ENCODE data around the gene DNAJB13.

DNA sequence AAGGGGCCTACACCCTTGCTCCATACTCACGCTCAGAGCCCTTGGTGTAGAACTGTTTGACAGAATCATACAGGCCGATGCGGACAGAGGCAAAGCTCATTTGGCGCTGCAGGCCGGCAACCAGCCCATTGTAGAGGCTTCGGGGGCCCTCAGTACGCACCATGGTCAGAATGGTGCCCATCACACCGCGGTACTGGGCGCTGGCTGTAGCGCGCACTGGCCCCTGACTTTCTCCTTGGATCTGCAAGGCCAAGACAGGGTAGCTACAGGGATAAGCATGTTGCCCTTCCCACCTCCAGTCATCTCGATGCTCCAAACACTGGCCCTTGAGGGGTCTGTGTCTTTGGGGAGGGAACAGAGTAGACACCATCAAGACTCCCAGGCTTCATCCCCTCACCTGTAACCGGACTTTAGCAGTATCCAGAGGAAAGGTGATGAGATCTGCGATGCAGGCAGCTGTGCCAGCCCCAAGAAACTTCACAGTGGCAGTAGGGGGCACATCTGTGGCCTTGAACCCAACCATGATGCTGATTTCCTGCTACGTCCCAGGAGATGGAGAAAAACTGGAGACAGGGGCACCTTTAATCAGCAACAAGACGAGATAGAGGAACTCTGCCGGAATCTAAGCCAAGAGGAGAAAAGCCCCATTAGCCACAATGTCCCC lies 27.2 kb downstream of the DNAJB13 start:
- TF ChIP-seq, protein P1, sequence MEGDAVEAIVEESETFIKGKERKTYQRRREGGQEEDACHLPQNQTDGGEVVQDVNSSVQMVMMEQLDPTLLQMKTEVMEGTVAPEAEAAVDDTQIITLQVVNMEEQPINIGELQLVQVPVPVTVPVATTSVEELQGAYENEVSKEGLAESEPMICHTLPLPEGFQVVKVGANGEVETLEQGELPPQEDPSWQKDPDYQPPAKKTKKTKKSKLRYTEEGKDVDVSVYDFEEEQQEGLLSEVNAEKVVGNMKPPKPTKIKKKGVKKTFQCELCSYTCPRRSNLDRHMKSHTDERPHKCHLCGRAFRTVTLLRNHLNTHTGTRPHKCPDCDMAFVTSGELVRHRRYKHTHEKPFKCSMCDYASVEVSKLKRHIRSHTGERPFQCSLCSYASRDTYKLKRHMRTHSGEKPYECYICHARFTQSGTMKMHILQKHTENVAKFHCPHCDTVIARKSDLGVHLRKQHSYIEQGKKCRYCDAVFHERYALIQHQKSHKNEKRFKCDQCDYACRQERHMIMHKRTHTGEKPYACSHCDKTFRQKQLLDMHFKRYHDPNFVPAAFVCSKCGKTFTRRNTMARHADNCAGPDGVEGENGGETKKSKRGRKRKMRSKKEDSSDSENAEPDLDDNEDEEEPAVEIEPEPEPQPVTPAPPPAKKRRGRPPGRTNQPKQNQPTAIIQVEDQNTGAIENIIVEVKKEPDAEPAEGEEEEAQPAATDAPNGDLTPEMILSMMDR (IDR thresholded peaks at IDR 0.05) = no peak
- TF ChIP-seq POLR2A (IDR thresholded peaks at IDR 0.05) (no peak), POLR2AphosphoS5 (IDR thresholded peaks at IDR 0.05) (no peak)
